Stimulated activated CD4-positive, alpha-beta T cell treated with anti-CD3 and anti-CD28 coated beads, Interleukin-4, amount 100 ng/mL, for 24 hours (primary cell): ENCODE results near the gene MYO5C.
"Not testable (repeated sequence)": the region's sequence is repeated elsewhere in the genome, so short reads cannot be mapped to it uniquely, and the experiment has no call there.

Experiments used
- DNase-seq: peaks from one replicate; pipeline ENCODE4 v3.0.0-alpha.2; 2020

MYO5C gene

GRCh38 chr15:52303093-52303772 is 7.6 kb upstream of the MYO5C start:
- DNase-seq = no peak

- DNase-seq = no peak
Measured at GRCh38 chr15:52301265-52301847, 5.8 kb upstream of the MYO5C start.

GRCh38 chr15:52294881-52295420 is 653 bp downstream of the MYO5C start:
- DNase-seq = no peak

- no peak for DNase-seq
Measured at GRCh38 chr15:52292780-52293392, 2.7 kb downstream of the MYO5C start.

- no peak for DNase-seq
Measured at GRCh38 chr15:52291204-52291603, 4.4 kb downstream of the MYO5C start.

GRCh38 chr15:52290800-52291199 is 4.8 kb downstream of the MYO5C start:
- DNase-seq = no peak

GRCh38 chr15:52290329-52290728 is 5.3 kb downstream of the MYO5C start:
- DNase-seq = no peak

GRCh38 chr15:52289629-52290081 is 5.9 kb downstream of the MYO5C start:
- no peak for DNase-seq

- no peak for DNase-seq
Measured at GRCh38 chr15:52288986-52289385, 6.6 kb downstream of the MYO5C start.

GRCh38 chr15:52288051-52288942 is 7.3 kb downstream of the MYO5C start:
- DNase-seq = no peak

- DNase-seq = no peak
Measured at GRCh38 chr15:52287114-52287513, 8.5 kb downstream of the MYO5C start.

- not testable (repeated sequence) for DNase-seq
Measured at GRCh38 chr15:52285941-52286340, 9.7 kb downstream of the MYO5C start.

GRCh38 chr15:52284164-52284563 is 11.4 kb downstream of the MYO5C start:
- no peak for DNase-seq

GRCh38 chr15:52283281-52283680 is 12.3 kb downstream of the MYO5C start:
- no peak for DNase-seq

- no peak for DNase-seq
Measured at GRCh38 chr15:52282418-52282817, 13.2 kb downstream of the MYO5C start.

- DNase-seq = no peak
Measured at GRCh38 chr15:52281085-52282035, 14.2 kb downstream of the MYO5C start.

GRCh38 chr15:52280326-52281084 is 15.1 kb downstream of the MYO5C start:
- no peak for DNase-seq

- no peak for DNase-seq
Measured at GRCh38 chr15:52278636-52279367, 16.8 kb downstream of the MYO5C start.

- no peak for DNase-seq
Measured at GRCh38 chr15:52278135-52278534, 17.5 kb downstream of the MYO5C start.

GRCh38 chr15:52277575-52277974 is 18.0 kb downstream of the MYO5C start:
- DNase-seq = no peak
